AG04449 (cell line): ENCODE results near the gene IFNA8.
"Not testable (repeated sequence)": the region's sequence is repeated elsewhere in the genome, so short reads cannot be mapped to it uniquely, and the experiment has no call there.

Source experiments
- CTCF ChIA-PET: fragments of 350-600 bp; formaldehyde crosslinking; extraction: SDS; loops from one replicate; lab custom pipeline; 2021; ENCODE audit warnings: antibody characterized with exemption; lab: Yijun Ruan, JAX
- POLR2A ChIA-PET: fragments of 400-600, 350-600 bp; formaldehyde crosslinking; extraction: SDS; loops from one replicate; lab custom pipeline; 2020; ENCODE audit warnings: antibody characterized with exemption, inconsistent platforms; lab: Yijun Ruan, JAX
- DNase-seq: peaks from one replicate; pipeline ENCODE4 v3.0.0-alpha.2; 2010; ENCODE audit warnings: low read depth, low spot score
- H3K4me3 ChIP-seq: 2 replicates; pipeline ENCODE4 v1.5.1; 2011; ENCODE audit warnings: low read depth, mild to moderate bottlenecking, control low read depth, low read length
- CTCF ChIP-seq: IDR thresholded peaks from one replicate; pipeline ENCODE4 v1.5.1; 2011; ENCODE audit warnings: mild to moderate bottlenecking, moderate library complexity, low read length, control low read depth, inconsistent platforms; ENCODE audit not compliant: insufficient read depth; ENCODE audit errors: missing control alignments

Gene IFNA8

DNA sequence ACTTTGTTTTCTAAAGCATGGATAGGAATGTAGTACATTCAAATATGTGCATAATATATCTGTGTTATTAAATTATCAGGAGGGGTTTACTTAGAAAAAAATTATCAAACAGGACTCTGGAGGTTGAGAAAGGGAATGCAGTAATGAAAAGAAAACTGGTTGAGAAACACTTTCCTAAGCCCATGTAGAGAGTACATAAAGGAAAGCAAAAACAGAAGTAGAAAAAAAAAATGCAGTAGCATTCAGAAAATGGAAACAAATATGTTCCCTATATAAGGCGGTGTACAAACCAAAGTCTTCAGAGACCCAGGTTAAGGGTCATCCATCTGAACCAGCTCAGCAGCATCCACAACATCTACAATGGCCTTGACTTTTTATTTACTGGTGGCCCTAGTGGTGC is at the start of gene IFNA8:
Gene IFNA8 (plus strand): TSS at position 301 of the 400 bp plus-strand sequence. CDS start 60 bp downstream, at position 361.
- POLR2A ChIA-PET = no interaction called here
- H3K4me3 ChIP-seq = no peak within 1 kb of the TSS
- TF ChIP-seq CTCF = no peak
- no peak for DNase-seq
- CTCF ChIA-PET = interaction anchor here (1.0 to 1.6 kb wide), 4 partner anchors 10 to 46 kb away, joined by 3 to 9 read pairs (median 3); no protein-coding TSS in a partner anchor

DNA sequence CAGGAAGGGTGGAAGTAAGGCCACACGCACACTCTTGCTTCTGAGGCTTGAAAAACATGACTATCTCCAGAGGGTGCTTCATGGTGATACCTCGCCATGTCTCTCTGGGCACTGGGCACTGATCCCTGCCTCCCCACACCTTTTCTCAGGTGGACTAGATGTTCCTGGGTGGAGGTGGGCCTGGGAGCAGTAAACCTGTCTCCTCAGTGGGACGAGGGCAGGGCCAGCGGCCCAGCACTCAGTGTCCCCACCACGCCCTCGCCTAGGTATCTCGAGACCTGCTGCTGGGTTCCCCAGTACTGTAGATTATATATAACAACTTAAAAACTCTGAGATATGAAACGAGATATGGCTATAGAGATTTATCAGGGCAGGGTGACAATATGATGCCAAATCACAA is 46.6 kb upstream of the IFNA8 start:
- H3K4me3 ChIP-seq = no peak overlapping the region
- no peak for DNase-seq
- TF ChIP-seq CTCF = no peak
- ChIA-PET POLR2A (no interaction called here), CTCF (no interaction called here)

DNA sequence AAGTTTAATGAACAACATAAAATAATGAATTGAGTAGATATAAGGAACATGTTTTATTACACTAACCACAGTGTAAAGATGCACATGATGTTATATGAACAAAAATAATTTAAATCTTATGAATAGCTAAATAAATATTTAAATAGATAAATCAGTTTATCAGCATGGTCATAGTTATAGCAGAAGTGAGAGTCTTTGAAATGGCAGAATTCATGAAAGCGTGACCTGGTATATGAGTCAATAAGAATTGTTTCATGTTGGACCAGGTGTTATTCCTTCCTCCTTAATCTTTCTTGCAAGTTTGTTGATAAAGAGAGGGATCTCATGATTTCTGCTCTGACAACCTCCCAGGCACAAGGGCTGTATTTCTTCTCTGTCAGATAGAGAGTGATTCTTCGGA is 41.7 kb upstream of the IFNA8 start:
- H3K4me3 ChIP-seq, POLR2A ChIA-PET, DNase-seq, CTCF ChIA-PET: not testable (repeated sequence)

GRCh38 chr9:21367957-21368356 is 41.0 kb upstream of the IFNA8 start, which contains the start of gene IFNA13:
IFNA13 (minus strand) TSS chr9:21368057; CDS start chr9:21368010, 47 bp downstream.
- DNase-seq = no peak
- no peak within 1 kb of the TSS for H3K4me3 ChIP-seq
- no peak for TF ChIP-seq CTCF
- ChIA-PET POLR2A (no interaction called here), CTCF (no interaction called here)

- H3K4me3 ChIP-seq, DNase-seq, POLR2A ChIA-PET: not testable (repeated sequence)
- CTCF ChIA-PET = interaction anchor here (1.1 kb wide), 1 partner anchor 8 kb away, joined by 3 read pairs; no protein-coding TSS in a partner anchor
Measured at GRCh38 chr9:21371467-21371866, 37.5 kb upstream of the IFNA8 start.

GRCh38 chr9:21381448-21382339 is 27.2 kb upstream of the IFNA8 start:
- POLR2A ChIA-PET = no interaction called here
- no peak for TF ChIP-seq CTCF
- CTCF ChIA-PET = interaction anchor here (1.0 to 1.2 kb wide), 2 partner anchors 14 kb away, joined by 3 read pairs; no protein-coding TSS in a partner anchor

DNA sequence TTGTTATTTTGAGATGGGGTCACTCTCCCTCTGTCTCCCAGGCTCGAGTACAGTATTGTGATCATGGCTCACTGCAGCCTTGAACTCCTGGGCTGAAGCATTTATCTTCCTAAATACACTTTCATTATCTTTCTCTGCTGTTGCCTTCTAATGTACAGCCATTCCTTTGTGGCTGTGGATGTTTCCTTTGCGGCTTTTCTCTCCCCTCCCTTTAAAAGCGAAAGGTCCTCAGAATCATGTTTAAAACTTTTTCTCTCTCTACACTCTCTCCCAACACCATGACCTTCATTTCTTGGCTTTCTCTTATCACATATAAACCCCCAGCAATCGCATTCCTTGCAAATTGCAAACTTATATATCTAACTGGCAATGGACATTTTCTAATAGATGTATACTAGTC is 25.3 kb upstream of the IFNA8 start:
- no peak overlapping the region for H3K4me3 ChIP-seq
- ChIA-PET CTCF (no interaction called here), POLR2A (no interaction called here)
- TF ChIP-seq CTCF = no peak
- no peak for DNase-seq

More at GRCh38 chr9:21381448-21382339, 27.2 kb upstream of the IFNA8 start:
- H3K4me3 ChIP-seq = no peak overlapping the region
- DNase-seq = no peak
